Spleen (tissue), 11 donors: ENCODE results near the gene LRP2. TPM values are rescaled to one million over a fixed set of nuclear protein-coding genes. Genes with fewer than 3 reads are reported as not detected.

Experiments used
- DNase-seq: peaks from one replicate; pipeline ENCODE4 v3.0.0-alpha.2; 2020
- H3K27ac ChIP-seq, 8 donors: fragments of 200-600 bp; sonication (generic) in 7 of 8; 1 replicate in 4 of 8; 2 replicates in 4 of 8; pipeline versions ENCODE4 v1.5.0 to v1.8.0; 2016 to 2021; ENCODE audit warnings: inconsistent platforms in 4 of 8, mild to moderate bottlenecking in 4 of 8, moderate library complexity in 1 of 8
- H3K27me3 ChIP-seq, 7 donors: fragments of 200-600 bp; sonication (generic) in 6 of 7; replicated peaks in 1 of 7; 1 replicate in 4 of 7; 2 replicates in 3 of 7; pipeline versions ENCODE4 v1.5.0 to v1.8.0; 2016 to 2021; ENCODE audit warnings: inconsistent platforms in 3 of 7, mild to moderate bottlenecking in 1 of 7
- H3K36me3 ChIP-seq, 6 donors: fragments of 200-600 bp; sonication (generic) in 5 of 6; 1 replicate in 4 of 6; 2 replicates in 2 of 6; pipeline versions ENCODE4 v1.5.0 to v1.8.0; 2016 to 2021; ENCODE audit warnings: inconsistent platforms in 2 of 6
- H3K4me1 ChIP-seq, 6 donors: fragments of 200-600 bp; sonication (generic) in 5 of 6; 1 replicate in 3 of 6; 2 replicates in 3 of 6; pipeline versions ENCODE4 v1.5.0 to v1.8.0; 2016 to 2021; ENCODE audit warnings: inconsistent platforms in 3 of 6
- H3K4me3 ChIP-seq, 8 donors: fragments of 200-600 bp; sonication (generic) in 7 of 8; 1 replicate in 4 of 8; 2 replicates in 4 of 8; pipeline versions ENCODE4 v1.5.0 to v1.8.0; 2016 to 2021; ENCODE audit warnings: inconsistent platforms in 4 of 8, mild to moderate bottlenecking in 4 of 8, moderate library complexity in 2 of 8
- H3K9me3 ChIP-seq, 8 donors: fragments of 200-600 bp; sonication (generic) in 7 of 8; 1 replicate in 4 of 8; 2 replicates in 4 of 8; pipeline versions ENCODE4 v1.5.0 to v1.8.0; 2016 to 2021; ENCODE audit warnings: inconsistent platforms in 4 of 8
- CTCF ChIP-seq, 11 experiments: fragments of 200-600 bp in 7 of 11; fragments of 450-650 bp in 4 of 11; sonication (generic) in 4 of 11; IDR thresholded peaks in 8 of 11; conservative IDR thresholded peaks in 3 of 11; 1 replicate in 7 of 11; 2 replicates in 4 of 11; pipeline versions ENCODE4 v1.4.0 to v1.8.0; 2016 to 2021; ENCODE audit warnings: antibody characterized with exemption in 11 of 11, inconsistent platforms in 4 of 11, mild to moderate bottlenecking in 1 of 11
- POLR2A ChIP-seq, 3 donors: fragments of 450-650 bp; IDR thresholded peaks; one replicate each; pipeline ENCODE4 v1.5.1; 2017; ENCODE audit warnings: antibody characterized with exemption in 3 of 3, mild to moderate bottlenecking in 1 of 3
- POLR2AphosphoS5 ChIP-seq, 3 donors: sonication (generic); formaldehyde crosslinking; IDR thresholded peaks; one replicate each; pipeline ENCODE4 v1.5.1; 2017; ENCODE audit warnings: antibody characterized with exemption in 3 of 3
- WGBS, 5 donors: extraction: QIAGEN DNeasy Blood & Tissue Kit in 3 of 5; methylation state at CpG; one replicate each; pipeline versions ENCODE4 v1.1.5 to v1.1.7; 2013 to 2018; 5-methylcytosine and 5-hydroxymethylcytosine counted together
- intact Hi-C: fragments of 100-400 bp; cut with DNase I; formaldehyde crosslinking; loops from one replicate; pipeline ENCODE4 v1.15.0; 2023; ENCODE audit warnings: low total_unique reads
- polyA plus RNA-seq, 3 donors: library from polyadenylated mRNA; stranded (reverse); fragments of 200-250 nt; gene quantifications; one replicate each; pipeline ENCODE4 v1.2.1, GENCODE V29; 2013
- total RNA-seq, 7 donors: library from RNA; depleted of rRNA in 3 of 7; stranded (reverse); fragments of >200 nt in 3 of 7; fragmentation: NEBNext Ultra II Directional in 4 of 7; extraction: Animal tissue kit (Norgen Biotek cat#: 25700) in 4 of 7; gene quantifications; one replicate each; pipeline versions ENCODE4 v1.1.0 to v1.2.1, GENCODE V29; 2016 to 2021
- donor health status: healthy with polysubstance abuse.
- donor health status: DM: no; HTN: no; CAD: no; lungs with moderate emphysema.
- donor health status: DM: no; HTN: no; CAD: no.
- donor health status: Bipolar disorder and iron deficiency.
- donor health status: healthy.
- donor health status: DM: no; HTN: no; CAD: no.
- donor health status: DM: yes; HTN: yes; CAD: no.

The LRP2 gene
- total and polyA plus RNA-seq, 10 donors = not detected

- no peak for DNase-seq
- Histone ChIP-seq H3K36me3 (no peaks in the 10 kb centered on the region), H3K9me3 (no peaks in the 10 kb centered on the region), H3K27me3 (no peaks in the 10 kb centered on the region), H3K4me3 (no peak overlapping the region), H3K4me1 (no peaks in the 10 kb centered on the region), H3K27ac (no peak overlapping the region)
- intact Hi-C loops = no loop called here
- TF ChIP-seq POLR2A (IDR thresholded peaks at IDR 0.05) (no peak), CTCF (IDR thresholded peaks at IDR 0.05 in 8 of 11, conservative IDR thresholded peaks at IDR 0.05 in 3 of 11) (no peak), POLR2AphosphoS5 (IDR thresholded peaks at IDR 0.05) (no peak)
- 80 to 87% (median 86%) methylated on average over 4 of the region's 4 CpGs for WGBS, 5 donors
Measured at GRCh38 chr2:169210917-169211316, 151.4 kb downstream of the LRP2 start.

- no peak for DNase-seq
- no peak overlapping the region for H3K4me3 ChIP-seq
- H3K36me3 ChIP-seq = no peaks in the 10 kb centered on the region
- TF ChIP-seq POLR2AphosphoS5 (IDR thresholded peaks at IDR 0.05) (no peak), POLR2A (IDR thresholded peaks at IDR 0.05) (no peak), CTCF (IDR thresholded peaks at IDR 0.05 in 8 of 11, conservative IDR thresholded peaks at IDR 0.05 in 3 of 11) (no peak)
- H3K27ac ChIP-seq = no peak overlapping the region
- H3K27me3 ChIP-seq = no peaks in the 10 kb centered on the region
- 89 to 98% (median 94%) methylated on average over 3 of the region's 3 CpGs for WGBS, 5 donors
- intact Hi-C loops = no loop called here
- no peaks in the 10 kb centered on the region for H3K9me3 ChIP-seq
- no peaks in the 10 kb centered on the region for H3K4me1 ChIP-seq
Measured at GRCh38 chr2:169208026-169208425, 154.3 kb downstream of the LRP2 start.

- no peak for TF ChIP-seq CTCF (IDR thresholded peaks at IDR 0.05 in 8 of 11, conservative IDR thresholded peaks at IDR 0.05 in 3 of 11)
- Histone ChIP-seq H3K36me3 (no peaks in the 10 kb centered on the region), H3K27me3 (peaks cover 0 to 4% (median 0%) of the 10 kb centered on the region in 7 donors), H3K9me3 (no peaks in the 10 kb centered on the region), H3K4me3 (no peak overlapping the region), H3K4me1 (no peaks in the 10 kb centered on the region), H3K27ac (no peak overlapping the region)
- intact Hi-C loops = no loop called here
- DNase-seq = no peak
- WGBS, 5 donors = 94 to 100% (median 98%) methylated on average over 2 of the region's 2 CpGs
Measured at GRCh38 chr2:169205176-169205575, 157.2 kb downstream of the LRP2 start.

- TF ChIP-seq POLR2AphosphoS5 (IDR thresholded peaks at IDR 0.05) (no peak), POLR2A (IDR thresholded peaks at IDR 0.05) (no peak), CTCF (IDR thresholded peaks at IDR 0.05 in 8 of 11, conservative IDR thresholded peaks at IDR 0.05 in 3 of 11) (no peak)
- Histone ChIP-seq H3K4me3 (no peak overlapping the region), H3K4me1 (no peaks in the 10 kb centered on the region), H3K36me3 (no peaks in the 10 kb centered on the region), H3K27me3 (peaks cover 0 to 7% (median 0%) of the 10 kb centered on the region in 7 donors), H3K27ac (no peak overlapping the region), H3K9me3 (no peaks in the 10 kb centered on the region)
- WGBS, 5 donors = 92 to 96% (median 93%) methylated on average over 8 of the region's 8 CpGs
- intact Hi-C loops = no loop called here
- no peak for DNase-seq
Measured at GRCh38 chr2:169203952-169204351, 158.4 kb downstream of the LRP2 start.
